CD4-positive, alpha-beta T cell (primary cell): Measurements from ENCODE around the gene CDK11B. TPM values are rescaled to one million over a fixed set of nuclear protein-coding genes. Genes with fewer than 3 reads are reported as not detected.
"Not testable (repeated sequence)": the region's sequence is repeated elsewhere in the genome, so short reads cannot be mapped to it uniquely, and the experiment has no call there.

Source experiments
- ATAC-seq: fragments of 200-7000 bp; cut with Tn5 transposase; one replicate; pipeline ENCODE4 v1.10.0; 2022; ENCODE audit warnings: mild to moderate bottlenecking; ENCODE audit not compliant: poor library complexity
- CTCF ChIA-PET: fragments of 350-600 bp; sonication (Branson Sonifier 250); formaldehyde crosslinking; loops from one replicate; lab custom pipeline; 2021; ENCODE audit warnings: antibody characterized with exemption, inconsistent platforms; lab: Charles Lee
- POLR2A ChIA-PET: fragments of 350-600 bp; sonication (Branson Sonifier 250); formaldehyde crosslinking; loops from one replicate; lab custom pipeline; 2021; ENCODE audit warnings: antibody characterized with exemption, inconsistent platforms; lab: Charles Lee
- DNase-seq, 14 experiments: peaks; one replicate each; pipeline ENCODE4 v3.0.0-alpha.2; 2013 to 2020; ENCODE audit warnings: mixed read lengths in 2 of 14
- H3K27ac ChIP-seq, 2 donors: one replicate each; pipeline versions ENCODE4 v1.5.1 to v1.7.0; 2013; ENCODE audit warnings: low read length in 2 of 2, low read depth in 1 of 2, mild to moderate bottlenecking in 1 of 2
- H3K27me3 ChIP-seq, 2 experiments: 1 replicate in 1 of 2; 2 replicates in 1 of 2; pipeline versions ENCODE4 v1.6.1 to v1.7.0; 2013; ENCODE audit warnings: low read length in 2 of 2, control low read depth in 1 of 2, mild to moderate bottlenecking in 1 of 2, moderate library complexity in 1 of 2; ENCODE audit not compliant: insufficient read depth in 2 of 2, control insufficient read depth in 1 of 2
- H3K36me3 ChIP-seq: one replicate; pipeline ENCODE4 v1.6.1; 2013; ENCODE audit warnings: low read length, control low read depth; ENCODE audit not compliant: insufficient read depth
- H3K4me1 ChIP-seq: one replicate; pipeline ENCODE4 v1.6.1; 2013; ENCODE audit warnings: low read length, control low read depth; ENCODE audit not compliant: insufficient read depth
- H3K4me3 ChIP-seq: one replicate; pipeline ENCODE4 v1.5.1; 2013; ENCODE audit warnings: mild to moderate bottlenecking, low read length, moderate library complexity
- H3K9me3 ChIP-seq, 2 experiments: 1 replicate in 1 of 2; 2 replicates in 1 of 2; pipeline versions ENCODE4 v1.6.1 to v1.7.0; 2013; ENCODE audit warnings: low read length in 2 of 2, mild to moderate bottlenecking in 2 of 2, control low read depth in 1 of 2, moderate library complexity in 1 of 2; ENCODE audit not compliant: control insufficient read depth in 1 of 2, insufficient read depth in 1 of 2
- H3K27ac Mint-ChIP-seq: one replicate; pipeline ENCODE4 v1.8.0; 2020; ENCODE audit warnings: mixed read lengths
- H3K27me3 Mint-ChIP-seq: one replicate; pipeline ENCODE4 v1.8.0; 2021; ENCODE audit warnings: mixed read lengths
- H3K36me3 Mint-ChIP-seq: one replicate; pipeline ENCODE4 v1.8.0; 2021; ENCODE audit warnings: low read depth, mixed read lengths
- H3K4me1 Mint-ChIP-seq: one replicate; pipeline ENCODE4 v1.8.0; 2021; ENCODE audit warnings: low read depth, mixed read lengths
- H3K4me3 Mint-ChIP-seq: one replicate; pipeline ENCODE4 v1.8.0; 2020; ENCODE audit warnings: mild to moderate bottlenecking, mixed read lengths
- H3K9me3 Mint-ChIP-seq: one replicate; pipeline ENCODE4 v1.8.0; 2020; ENCODE audit warnings: mixed read lengths
- intact Hi-C, 2 experiments: fragments of 100-400 bp; cut with DNase I in 1 of 2; cut with micrococcal nuclease in 1 of 2; formaldehyde crosslinking; loops; one replicate each; pipeline versions ENCODE4 v1.15.1 to v1.9.0; 2023 to 2025; cut with DNase I, micrococcal nuclease
- total RNA-seq, 174 experiments: library from RNA in 2 of 174; stranded (reverse) in 2 of 174; gene quantifications; one replicate each; pipeline ENCODE4 v1.2.3 and lab custom pipeline; 2021 to 2026
- TF ChIP-seq, protein P1 (sequence below): fragments of 200-600 bp; IDR thresholded peaks from one replicate; pipeline ENCODE4 v1.8.0; 2022; ENCODE audit warnings: antibody characterized with exemption, mild to moderate bottlenecking

The CDK11B gene
- total RNA-seq, 2 experiments from 2014 or later: 49.8 to 52.0 TPM

DNA sequence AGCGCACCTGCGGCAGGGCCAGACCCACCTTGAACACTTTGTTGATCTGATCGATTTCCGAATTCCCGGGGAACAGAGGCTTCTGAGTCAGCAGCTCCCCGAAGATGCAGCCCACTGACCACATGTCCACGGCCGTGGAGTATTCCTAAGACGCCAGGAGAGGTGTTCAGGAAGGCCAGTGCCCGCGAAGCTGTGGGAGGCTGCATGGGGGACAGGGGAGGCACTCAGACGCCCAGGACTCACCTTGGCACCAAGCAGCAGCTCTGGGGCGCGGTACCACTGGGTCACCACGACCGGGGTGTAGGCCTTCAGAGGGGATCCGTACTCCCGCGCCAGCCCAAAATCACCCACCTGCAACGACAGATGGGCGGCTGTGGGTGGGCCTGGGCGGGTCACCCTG lies 45.0 kb upstream of the CDK11B start:
- TF ChIP-seq, protein P1, sequence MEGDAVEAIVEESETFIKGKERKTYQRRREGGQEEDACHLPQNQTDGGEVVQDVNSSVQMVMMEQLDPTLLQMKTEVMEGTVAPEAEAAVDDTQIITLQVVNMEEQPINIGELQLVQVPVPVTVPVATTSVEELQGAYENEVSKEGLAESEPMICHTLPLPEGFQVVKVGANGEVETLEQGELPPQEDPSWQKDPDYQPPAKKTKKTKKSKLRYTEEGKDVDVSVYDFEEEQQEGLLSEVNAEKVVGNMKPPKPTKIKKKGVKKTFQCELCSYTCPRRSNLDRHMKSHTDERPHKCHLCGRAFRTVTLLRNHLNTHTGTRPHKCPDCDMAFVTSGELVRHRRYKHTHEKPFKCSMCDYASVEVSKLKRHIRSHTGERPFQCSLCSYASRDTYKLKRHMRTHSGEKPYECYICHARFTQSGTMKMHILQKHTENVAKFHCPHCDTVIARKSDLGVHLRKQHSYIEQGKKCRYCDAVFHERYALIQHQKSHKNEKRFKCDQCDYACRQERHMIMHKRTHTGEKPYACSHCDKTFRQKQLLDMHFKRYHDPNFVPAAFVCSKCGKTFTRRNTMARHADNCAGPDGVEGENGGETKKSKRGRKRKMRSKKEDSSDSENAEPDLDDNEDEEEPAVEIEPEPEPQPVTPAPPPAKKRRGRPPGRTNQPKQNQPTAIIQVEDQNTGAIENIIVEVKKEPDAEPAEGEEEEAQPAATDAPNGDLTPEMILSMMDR: no peak
- POLR2A ChIA-PET: no interaction called here
- no peak for ATAC-seq
- Histone ChIP-seq H3K36me3 (peaks cover 10% of the 10 kb centered on the region), H3K27ac (no peak overlapping the region), H3K9me3 (no peaks in the 10 kb centered on the region), H3K4me3 (no peak overlapping the region), H3K4me1 (no peaks in the 10 kb centered on the region), H3K27me3 (no peaks in the 10 kb centered on the region)
- H3K36me3 Mint-ChIP-seq: peaks cover 5% of the 10 kb centered on the region
- no peak overlapping the region for H3K4me3 Mint-ChIP-seq
- CTCF ChIA-PET: no interaction called here
- intact Hi-C loops: no loop called here
- H3K4me1 Mint-ChIP-seq: no peaks in the 10 kb centered on the region
- H3K9me3 Mint-ChIP-seq: no peaks in the 10 kb centered on the region
- peak in 1 of 14 experiments; percentile 33 for DNase-seq
- H3K27me3 Mint-ChIP-seq: no peaks in the 10 kb centered on the region
- H3K27ac Mint-ChIP-seq: no peak overlapping the region

DNA sequence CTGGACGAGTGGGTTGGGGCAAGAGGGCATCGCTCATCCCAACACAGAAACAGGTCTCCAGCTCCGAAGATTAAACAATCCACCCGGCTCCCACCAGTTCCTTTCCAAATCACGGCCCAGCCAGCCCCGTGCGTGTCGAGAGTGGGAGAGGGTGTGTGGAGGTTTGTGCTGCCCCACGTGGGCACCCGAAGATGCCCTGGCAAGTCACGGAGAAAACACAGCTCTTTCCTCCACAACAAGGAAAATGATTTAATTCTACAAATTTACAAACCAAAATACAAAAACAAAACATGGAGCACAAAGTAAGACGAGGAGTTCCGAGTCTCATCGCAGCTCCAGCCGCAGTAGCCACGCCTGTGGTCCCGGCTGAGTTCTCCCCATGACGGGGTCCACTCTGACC lies 43.7 kb upstream of the CDK11B start:
- H3K27ac Mint-ChIP-seq, H3K36me3 Mint-ChIP-seq, POLR2A ChIA-PET, H3K4me3 ChIP-seq, H3K4me1 Mint-ChIP-seq, H3K4me1 ChIP-seq, CTCF ChIA-PET, DNase-seq, H3K4me3 Mint-ChIP-seq, H3K9me3 Mint-ChIP-seq, H3K27me3 ChIP-seq, H3K27me3 Mint-ChIP-seq, H3K9me3 ChIP-seq, H3K27ac ChIP-seq, intact Hi-C loops, ATAC-seq: not testable (repeated sequence)
- H3K36me3 ChIP-seq: peaks cover 10% of the 10 kb centered on the region

GRCh38 chr1:1700557-1700956 lies 41.8 kb upstream of the CDK11B start:
- H3K4me1 Mint-ChIP-seq, ATAC-seq, H3K9me3 ChIP-seq, H3K27ac ChIP-seq, POLR2A ChIA-PET, H3K9me3 Mint-ChIP-seq, intact Hi-C loops, CTCF ChIA-PET, H3K27me3 ChIP-seq, H3K36me3 Mint-ChIP-seq, H3K4me3 Mint-ChIP-seq, H3K27me3 Mint-ChIP-seq, H3K4me1 ChIP-seq, DNase-seq, H3K4me3 ChIP-seq, H3K27ac Mint-ChIP-seq: not testable (repeated sequence)
- peaks cover 10% of the 10 kb centered on the region for H3K36me3 ChIP-seq

GRCh38 chr1:1700067-1700466 lies 41.3 kb upstream of the CDK11B start:
- H3K36me3 Mint-ChIP-seq, H3K27me3 ChIP-seq, intact Hi-C loops, H3K4me3 ChIP-seq, H3K4me3 Mint-ChIP-seq, H3K27ac ChIP-seq, CTCF ChIA-PET, H3K9me3 Mint-ChIP-seq, H3K4me1 ChIP-seq, H3K9me3 ChIP-seq, H3K27ac Mint-ChIP-seq, H3K4me1 Mint-ChIP-seq, H3K27me3 Mint-ChIP-seq, POLR2A ChIA-PET, DNase-seq: not testable (repeated sequence)
- H3K36me3 ChIP-seq: peaks cover 10% of the 10 kb centered on the region
- ATAC-seq: peak; percentile 53

DNA sequence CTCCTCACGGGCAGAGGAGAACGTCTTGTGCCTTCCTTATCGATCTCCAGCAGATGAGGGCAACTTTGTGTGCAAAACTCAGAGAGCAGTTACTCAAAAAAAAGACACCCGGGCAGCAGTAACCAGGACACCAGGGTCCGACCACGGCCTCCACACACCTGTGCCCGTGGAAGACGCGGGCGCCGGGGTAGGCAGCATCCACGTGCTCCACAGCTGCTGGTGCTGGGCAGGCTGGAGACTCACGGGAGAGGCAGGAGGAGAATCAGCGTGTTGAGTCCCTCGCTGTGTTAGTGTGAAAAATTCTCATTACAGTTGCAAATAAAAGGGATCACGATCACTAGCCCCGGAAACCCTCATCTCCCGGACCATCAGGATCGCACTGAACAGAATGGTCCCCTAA lies 40.3 kb upstream of the CDK11B start:
- H3K36me3 Mint-ChIP-seq, H3K9me3 ChIP-seq, H3K27ac ChIP-seq, H3K4me3 Mint-ChIP-seq, POLR2A ChIA-PET, H3K4me3 ChIP-seq, ATAC-seq, CTCF ChIA-PET, H3K27me3 ChIP-seq, H3K27ac Mint-ChIP-seq, H3K4me1 Mint-ChIP-seq, H3K4me1 ChIP-seq, H3K36me3 ChIP-seq, H3K9me3 Mint-ChIP-seq, H3K27me3 Mint-ChIP-seq: not testable (repeated sequence)
- peak in 1 of 14 experiments; percentile 25 for DNase-seq
- intact Hi-C loops: loop anchor here in 1 of 2 experiments (10.0 kb wide), 1 partner anchor 46 kb away; no protein-coding TSS in a partner anchor

GRCh38 chr1:1697358-1698183 lies 38.8 kb upstream of the CDK11B start:
- not testable (repeated sequence) for H3K9me3 Mint-ChIP-seq

More at GRCh38 chr1:1697358-1698183, 38.8 kb upstream of the CDK11B start:
- H3K4me3 ChIP-seq, H3K27ac Mint-ChIP-seq, CTCF ChIA-PET, H3K36me3 ChIP-seq, POLR2A ChIA-PET, H3K27me3 Mint-ChIP-seq, H3K4me3 Mint-ChIP-seq, ATAC-seq, DNase-seq, H3K36me3 Mint-ChIP-seq, H3K27ac ChIP-seq, H3K27me3 ChIP-seq, H3K4me1 ChIP-seq, H3K9me3 ChIP-seq, H3K4me1 Mint-ChIP-seq: not testable (repeated sequence)
- intact Hi-C loops: loop anchor here in 1 of 2 experiments (10.0 kb wide), 1 partner anchor 47 kb away; no protein-coding TSS in a partner anchor
